GM21526 (cell line): ENCODE results near the gene NTNG2.
"Not testable (repeated sequence)": the region's sequence is repeated elsewhere in the genome, so short reads cannot be mapped to it uniquely, and the experiment has no call there.

Experiments used
- ATAC-seq: cut with Tn5 transposase; IDR thresholded peaks from one replicate; pipeline ENCODE4 v1.9.1; 2021; ENCODE audit warnings: moderate library complexity; ENCODE audit not compliant: unreplicated experiment, low FRiP score

The NTNG2 gene

DNA sequence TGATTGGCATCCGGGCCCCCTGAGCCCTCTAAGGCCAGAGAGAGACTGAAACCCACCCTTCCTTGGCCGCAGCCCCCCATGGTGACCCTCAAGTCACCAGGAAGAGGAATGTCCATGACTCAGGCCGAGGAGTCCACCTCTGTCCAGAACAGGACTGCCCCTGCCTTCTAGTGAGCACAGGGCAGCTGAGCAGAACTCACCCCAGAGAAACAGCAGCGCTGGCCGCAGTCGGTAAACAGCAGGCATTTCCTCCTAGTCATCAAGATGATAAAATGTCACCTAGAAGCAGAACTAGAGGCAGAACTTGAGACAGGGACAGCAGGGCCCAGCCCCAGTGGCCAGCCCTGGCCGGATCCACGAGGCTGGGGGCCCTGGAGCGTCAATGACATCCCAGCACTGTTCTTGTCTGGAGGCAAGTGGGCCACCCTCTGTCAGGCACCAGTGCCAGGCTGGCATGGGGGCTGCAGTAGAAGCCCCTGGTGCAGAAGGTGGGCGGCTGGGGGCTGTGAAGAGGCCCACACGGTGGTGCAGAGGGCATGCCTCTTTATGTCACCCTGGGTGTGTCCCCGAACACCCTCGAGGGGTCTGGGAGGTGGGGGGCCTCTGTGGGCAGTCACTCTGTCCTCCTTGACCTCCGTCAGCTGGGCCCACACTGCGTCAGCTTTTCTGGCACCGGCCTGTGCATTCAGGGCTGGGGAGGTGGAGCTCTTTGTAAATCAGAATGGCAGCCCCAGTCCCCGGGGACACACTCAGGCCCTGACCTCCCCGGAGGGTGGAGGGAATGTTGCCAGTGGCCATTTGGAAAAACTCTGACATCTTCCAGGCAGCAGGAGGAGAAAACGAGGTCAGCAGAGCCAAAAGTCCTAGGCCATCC is 83.0 kb downstream of the NTNG2 start:
- ATAC-seq = no peak

DNA sequence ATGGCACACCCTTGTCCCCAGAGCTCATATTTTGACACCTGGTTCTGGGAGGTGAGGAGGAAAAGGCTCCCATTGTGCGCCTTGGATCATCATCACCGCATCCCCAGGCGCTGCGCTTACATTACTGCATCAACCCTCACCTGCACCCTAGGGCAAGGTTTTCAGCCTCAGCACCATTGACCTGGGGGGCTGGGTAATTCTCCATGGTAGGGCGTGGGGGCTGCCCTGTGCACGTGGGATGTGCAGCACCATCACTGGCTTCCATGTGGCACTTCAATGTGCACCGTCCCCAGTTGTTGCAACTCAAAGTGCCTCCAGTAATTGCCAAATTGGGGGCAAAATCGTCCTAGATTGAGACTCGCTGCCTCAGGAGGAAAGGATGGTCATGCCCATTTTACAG is 83.6 kb downstream of the NTNG2 start:
- no peak for ATAC-seq

DNA sequence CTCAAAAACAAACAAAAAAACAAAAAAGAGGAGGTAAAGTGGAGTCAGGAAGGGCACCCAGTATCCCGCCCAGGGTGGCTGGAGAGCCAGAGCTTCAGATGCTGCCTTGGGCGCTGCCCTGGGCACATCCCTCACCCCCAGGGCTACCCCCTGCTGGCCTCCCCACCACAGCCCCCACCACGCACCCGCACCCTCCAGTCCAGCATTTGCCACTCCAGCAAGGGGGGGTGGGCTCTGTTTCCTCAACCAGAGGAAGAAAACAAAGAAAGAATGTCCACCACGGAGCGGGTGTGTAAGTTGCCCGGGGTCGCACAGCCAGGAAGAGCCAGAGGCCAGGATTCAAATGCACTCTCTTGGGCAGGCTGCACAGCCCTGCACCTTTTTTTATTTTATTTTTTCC is 86.1 kb downstream of the NTNG2 start:
- no peak for ATAC-seq

DNA sequence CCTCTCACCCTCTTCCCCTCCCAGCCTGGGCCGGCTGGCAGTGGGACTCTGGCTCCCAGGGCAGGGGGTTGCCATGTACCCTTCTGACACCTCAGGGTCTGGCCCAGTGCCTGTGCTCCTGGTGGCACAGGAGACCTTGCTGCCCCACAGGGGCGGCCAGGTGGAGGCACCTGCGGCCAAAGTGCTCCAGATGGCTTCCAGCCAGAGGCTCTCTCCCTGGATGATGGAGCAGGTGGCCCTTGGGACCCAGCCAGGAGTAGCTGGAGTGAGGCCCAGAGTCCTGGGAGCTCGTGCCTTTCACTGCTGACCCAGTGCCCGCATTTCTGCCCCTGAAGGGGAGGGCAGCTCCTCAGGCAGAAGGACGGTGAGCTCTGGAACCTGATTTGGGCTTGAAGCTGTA is 87.3 kb downstream of the NTNG2 start:
- ATAC-seq = no peak

DNA sequence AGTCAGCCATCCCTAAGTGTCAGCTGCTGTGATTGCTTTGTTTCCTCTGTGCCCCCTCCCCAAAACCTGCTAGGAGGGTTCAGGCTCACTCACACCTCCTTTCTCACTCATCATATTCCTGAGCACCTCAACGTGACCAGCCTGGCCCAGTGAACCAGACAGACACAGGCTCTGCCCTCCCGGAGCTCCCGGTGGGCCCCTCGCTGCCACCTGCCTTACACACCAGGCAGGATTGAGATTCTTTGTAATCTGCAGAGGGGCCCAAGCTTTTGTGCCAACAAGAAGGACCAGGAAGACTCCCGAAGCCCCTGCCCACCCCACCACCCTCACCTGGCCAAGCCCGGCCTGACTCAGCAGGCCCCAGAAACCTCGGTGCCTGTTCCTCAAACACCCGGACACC is 87.8 kb downstream of the NTNG2 start:
- ATAC-seq = no peak

DNA sequence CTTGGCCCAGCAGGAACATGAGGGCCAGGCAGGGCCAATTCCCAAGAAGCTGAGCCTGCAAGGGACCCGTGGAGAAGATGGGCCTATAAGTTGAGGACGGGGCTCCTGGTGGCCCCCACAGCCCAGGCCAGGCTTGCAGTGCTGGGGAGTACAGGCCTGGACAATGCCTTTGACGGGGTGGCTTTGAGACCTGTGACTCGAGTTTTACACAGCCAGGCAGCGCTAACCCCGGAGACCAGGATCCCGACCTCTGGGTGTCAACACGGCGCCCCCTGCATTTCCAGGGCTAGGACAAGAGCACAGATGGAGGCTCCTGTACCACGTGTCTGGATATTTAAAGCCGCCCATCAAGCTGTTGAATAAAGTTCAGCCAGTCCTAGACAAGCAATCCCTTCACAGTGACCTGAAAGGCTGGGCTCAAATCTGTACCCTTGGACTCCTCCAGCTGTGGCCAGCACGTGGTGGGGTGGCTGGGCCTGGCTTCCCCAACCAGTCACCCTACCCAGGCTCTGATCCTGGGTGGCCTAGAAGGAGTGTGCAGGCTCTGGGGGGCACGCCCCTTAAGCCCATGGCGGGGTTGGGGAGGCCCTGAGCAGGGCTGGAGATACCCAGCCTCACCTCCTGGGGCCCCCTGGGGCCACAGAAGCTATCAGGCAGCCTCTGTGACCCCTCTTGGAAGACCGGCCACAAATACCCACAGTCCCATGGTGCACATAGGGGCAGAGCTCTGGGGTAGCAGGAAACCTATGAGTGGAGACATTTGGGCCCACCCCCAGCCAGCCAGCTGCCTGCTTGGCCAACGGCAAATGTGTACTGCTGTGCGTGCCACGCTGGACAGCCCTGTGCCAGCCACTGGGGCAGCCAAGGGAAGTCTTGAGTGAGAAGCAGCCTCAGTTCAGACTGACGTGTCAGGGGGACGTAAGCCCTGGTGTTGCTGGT is 88.7 kb downstream of the NTNG2 start:
- ATAC-seq = no peak

DNA sequence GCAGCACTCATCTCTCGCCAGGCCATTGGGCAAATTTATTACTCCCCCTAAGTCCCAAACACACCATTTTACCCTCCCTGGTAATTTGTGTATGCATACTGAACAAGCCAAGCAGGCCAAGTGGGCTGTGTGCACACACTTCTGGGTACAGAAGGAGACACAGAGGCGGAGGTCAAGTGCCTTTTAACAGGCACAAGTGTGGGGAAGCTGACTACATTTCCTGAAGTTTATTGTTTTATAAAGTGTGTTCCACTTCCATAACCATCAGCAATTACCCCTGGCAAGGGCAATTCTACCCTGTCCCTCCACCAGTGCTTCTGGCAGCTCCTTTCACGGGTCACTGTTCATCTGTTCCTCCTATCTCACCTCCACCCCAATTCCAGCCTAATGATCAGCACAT is 99.0 kb downstream of the NTNG2 start:
- ATAC-seq = no peak

GRCh38 chr9:132266017-132266416 is 104.2 kb downstream of the NTNG2 start:
- no peak for ATAC-seq

DNA sequence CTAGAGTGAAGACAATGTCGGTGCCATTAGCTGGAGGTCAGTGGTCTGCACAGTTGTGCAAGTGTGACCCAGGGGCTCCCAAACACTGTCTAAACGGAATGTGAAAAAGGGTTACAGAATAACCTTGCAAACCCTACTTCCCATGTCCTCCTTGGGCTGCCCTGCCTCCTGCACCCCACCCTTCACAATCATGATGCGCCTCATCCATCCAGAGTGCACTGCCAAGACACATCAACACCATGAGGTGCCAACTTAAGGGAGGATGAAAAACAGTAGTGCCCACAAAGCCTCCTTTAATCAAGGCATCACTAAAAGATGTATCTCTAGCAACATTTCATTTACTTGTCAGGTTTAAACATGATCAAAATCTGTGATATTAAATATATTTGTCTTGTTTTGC is 105.8 kb downstream of the NTNG2 start:
- no peak for ATAC-seq

DNA sequence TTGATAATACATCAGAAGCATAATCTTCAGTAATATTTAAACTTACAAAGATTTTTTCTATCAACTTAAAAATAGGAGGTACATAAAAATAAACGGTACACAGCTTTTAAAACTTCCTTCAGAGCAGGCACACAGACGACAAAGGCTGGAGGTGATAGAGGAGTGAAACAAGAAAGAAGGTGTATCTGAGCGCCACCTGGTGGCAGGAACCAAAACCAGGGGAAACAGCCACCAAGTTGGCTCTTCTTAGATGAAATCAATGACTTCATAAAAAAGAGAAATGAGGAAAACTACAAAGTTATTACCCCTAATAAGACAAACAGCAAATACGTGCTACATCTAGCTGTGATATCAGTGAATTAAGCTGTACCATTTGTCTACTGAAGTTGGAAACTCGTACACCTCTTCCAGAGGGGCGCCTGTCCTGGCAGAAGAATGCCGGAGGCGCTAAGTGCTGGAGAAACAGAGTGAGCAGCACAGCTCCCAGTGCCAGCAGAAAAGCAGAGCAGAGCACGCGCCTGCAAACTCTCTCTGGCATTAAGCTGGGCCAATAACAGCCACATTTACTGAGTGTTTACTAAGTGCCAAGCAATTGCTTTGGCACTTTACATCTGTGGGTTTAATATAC is 107.0 kb downstream of the NTNG2 start:
- ATAC-seq = no peak

DNA sequence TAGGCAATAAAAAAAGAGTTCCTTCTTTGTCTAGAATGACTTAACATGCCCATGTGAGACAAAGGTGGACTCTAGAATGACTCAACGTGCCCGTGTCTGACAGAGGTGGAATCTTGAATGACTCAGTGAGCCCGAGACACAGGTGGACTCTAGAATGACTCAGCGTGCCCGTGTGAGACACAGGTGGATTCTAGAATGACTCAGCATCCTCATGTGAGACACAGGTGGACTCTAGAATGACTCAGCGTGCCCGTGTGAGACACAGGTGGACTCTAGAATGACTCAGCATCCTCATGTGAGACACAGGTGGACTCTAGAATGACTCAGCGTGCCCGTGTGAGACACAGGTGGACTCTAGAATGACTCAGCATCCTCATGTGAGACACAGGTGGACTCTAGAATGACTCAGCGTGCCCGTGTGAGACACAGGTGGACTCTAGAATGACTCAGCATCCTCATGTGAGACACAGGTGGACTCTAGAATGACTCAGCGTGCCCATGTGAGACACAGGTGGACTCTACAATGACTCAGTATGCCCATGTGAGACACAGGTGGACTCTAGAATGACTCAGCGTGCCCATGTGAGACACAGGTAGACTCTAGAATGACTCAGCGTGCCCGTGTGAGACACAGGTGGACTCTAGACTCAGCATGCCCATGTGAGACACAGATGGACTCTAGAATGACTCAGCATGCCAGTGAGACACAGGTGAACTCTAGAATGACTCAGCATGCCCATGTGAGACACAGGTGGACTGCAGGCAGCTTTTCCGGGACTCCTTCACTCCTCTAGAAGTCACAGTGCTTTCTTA is 108.1 kb downstream of the NTNG2 start:
- ATAC-seq = not testable (repeated sequence)

- ATAC-seq = no peak
These were observed 113.0 kb downstream of the NTNG2 start for GRCh38 chr9:132274861-132275260.

- ATAC-seq = no peak
These were observed 121.3 kb downstream of the NTNG2 start for GRCh38 chr9:132283165-132283564.

DNA sequence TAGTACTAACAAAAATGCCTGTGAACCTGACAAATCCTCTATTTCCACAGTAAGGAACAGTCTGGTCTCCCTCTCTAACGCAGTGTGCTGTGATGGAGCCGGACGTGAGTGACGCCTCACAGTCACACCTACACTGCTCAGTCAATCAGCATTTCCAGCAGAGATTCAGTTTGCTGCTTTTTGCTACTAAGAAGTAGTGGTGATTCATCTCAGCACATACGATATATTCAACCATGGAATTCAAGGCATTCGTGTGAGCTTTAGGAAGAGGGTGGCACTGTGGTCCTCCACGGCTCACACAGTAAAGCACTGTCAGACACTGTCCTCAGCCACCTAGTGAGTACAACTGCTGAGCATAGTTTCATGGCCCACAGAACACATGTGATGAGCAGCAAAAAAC is 122.0 kb downstream of the NTNG2 start:
- no peak for ATAC-seq

- ATAC-seq = no peak
These were observed 125.5 kb downstream of the NTNG2 start for GRCh38 chr9:132287256-132287760.

- ATAC-seq = no peak
These were observed 126.5 kb downstream of the NTNG2 start for GRCh38 chr9:132288361-132288760.

DNA sequence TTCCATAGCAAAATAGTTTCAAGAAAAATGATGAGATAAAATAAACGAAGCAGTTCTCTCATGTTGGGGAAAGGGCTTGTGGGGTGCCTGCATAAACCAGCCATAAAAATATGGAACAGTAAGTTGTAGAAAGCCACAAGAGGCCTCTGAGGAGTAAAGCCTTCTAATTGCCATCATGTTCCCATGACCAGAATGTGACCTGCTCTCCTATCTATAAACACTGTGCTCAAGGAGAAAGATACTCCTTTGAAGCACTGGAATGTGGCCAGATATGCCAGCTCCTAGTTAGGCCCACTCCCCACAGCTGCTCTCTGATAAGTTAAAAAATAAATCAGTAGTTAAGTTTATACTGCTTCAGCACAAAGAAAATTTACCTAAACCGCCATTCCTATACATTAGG is 127.1 kb downstream of the NTNG2 start:
- no peak for ATAC-seq

DNA sequence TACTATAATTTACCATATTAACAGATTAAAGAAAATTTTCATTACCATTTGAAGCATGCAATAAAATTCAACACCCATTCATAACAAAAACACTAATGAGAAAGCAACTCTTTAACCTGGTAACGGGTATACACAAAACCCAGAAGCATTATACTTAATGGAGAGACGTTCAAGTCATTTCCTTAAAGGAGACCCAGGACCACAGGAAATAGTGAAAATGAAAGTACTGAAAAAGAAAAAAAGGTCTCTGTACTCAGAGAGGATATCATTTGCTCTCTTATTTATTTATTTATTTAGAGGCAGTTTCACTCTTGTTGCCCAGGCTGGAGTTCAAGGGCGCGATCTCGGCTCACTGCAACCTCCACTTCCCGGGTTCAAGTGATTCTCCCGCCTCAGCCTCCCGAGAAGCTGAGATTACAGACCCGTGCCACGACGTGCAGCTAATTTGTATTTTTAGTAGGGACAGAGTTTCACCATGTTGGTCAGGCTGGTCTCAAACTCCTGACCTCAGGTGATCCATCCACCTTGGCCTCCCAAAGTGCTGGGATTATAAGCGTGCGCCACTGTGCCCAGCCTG is 131.4 kb downstream of the NTNG2 start:
- no peak for ATAC-seq
